NCI-H2107 treated with DMSO at 0.1 percent for 48 hours (cell line): ENCODE measurements around the gene LRP1B.
"Not testable (repeated sequence)": the region's sequence is repeated elsewhere in the genome, so short reads cannot be mapped to it uniquely, and the experiment has no call there.

Experiments
- DNase-seq: peaks from one replicate; lab custom pipeline; 2025; ENCODE audit not compliant: unreplicated experiment; lab: John Stamatoyannopoulos, UW

LRP1B gene

GRCh38 chr2:142104134-142104758 is 26.6 kb downstream of the LRP1B start:
- DNase-seq, result no peak

- no peak for DNase-seq
These were observed 29.8 kb downstream of the LRP1B start for GRCh38 chr2:142100970-142101369.

DNA sequence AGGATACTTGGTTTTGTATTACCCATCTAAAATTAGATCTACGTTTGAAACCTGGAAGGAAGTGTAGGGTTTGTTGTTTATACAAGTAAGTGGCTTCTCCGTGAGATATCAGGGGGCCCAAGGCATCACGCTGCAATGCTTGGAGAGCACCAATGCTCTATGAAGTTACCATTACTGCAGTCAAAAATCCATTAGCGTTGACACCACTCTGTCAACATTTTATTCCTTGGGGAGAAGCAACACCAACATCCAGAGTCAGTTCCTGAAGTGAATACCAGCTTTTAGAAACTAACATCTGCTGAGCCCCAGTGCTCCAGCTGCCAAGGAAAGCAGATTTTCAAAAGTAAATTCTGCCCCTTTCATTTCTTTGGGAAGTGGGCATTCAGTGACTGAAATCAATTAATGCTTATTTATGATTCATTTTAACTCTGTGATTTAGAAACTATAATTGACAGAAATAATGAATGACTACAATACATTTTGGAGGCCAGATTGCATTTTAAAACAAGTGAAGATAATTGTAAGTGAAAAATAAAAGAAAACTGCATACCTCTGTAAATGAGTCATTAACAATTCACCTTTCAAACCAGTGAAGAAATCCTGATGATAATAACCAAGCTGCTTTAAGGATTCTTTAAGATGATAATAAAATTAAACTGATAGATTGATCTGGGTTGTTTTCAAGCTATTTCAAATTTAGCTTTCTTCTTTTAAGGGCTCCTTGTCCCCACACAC is 30.5 kb downstream of the LRP1B start:
- DNase-seq, result no peak

DNA sequence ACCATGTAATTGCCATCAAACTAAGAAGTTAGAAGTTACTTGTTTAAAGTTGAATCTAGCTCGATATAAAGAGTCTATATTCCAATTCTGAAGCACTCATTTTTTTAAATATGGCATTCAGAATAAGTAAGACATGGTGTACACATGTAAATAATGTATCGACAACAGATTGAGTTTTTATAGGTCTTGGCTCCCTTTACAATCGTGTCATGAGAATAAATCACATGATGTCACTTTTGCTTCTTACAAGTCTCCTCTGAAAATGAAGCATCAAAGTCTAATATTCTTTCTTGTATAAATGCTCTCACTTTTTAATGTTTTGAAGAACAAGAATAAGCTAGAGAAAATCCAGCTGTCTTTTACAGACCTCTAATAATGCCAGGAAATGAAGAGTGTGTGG is 33.1 kb downstream of the LRP1B start:
- DNase-seq, result no peak

DNA sequence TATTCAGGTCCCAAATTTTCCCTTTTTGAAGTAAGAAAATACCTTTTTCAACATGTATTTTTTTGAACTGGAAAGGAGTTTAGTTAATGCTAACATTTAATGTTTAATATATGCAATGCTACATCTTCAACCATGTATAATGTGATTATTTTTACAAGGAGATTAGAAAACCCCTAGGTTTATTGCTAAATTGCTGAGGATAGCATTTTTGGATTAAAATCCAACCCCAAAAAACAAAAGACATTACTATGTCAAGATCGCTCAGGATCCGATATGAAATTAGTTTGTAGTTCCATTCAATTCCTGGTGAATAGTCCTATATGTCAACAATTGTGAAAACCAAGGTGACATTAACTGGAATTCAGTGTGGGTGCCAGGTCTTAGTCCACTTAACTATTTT is 35.2 kb downstream of the LRP1B start:
- DNase-seq, result no peak

DNA sequence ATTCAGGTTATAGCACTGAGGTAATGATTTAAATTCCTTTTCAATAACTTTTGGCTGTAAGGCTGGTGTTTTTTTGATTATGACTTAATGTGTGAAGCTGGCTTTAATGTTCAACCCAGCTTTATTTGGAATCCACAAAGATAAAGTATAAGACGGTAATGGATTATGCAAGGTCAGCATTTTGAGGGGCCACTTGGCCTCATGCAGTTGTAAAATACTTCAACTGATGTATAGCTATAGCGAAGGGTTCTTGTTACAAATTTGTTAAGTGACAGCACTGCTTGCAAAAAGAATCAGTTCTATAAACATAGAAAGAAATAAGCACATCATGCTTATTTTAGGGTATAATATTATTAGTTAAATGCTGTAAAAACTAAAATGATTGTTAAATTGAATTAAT is 36.6 kb downstream of the LRP1B start:
- no peak for DNase-seq

- no peak for DNase-seq
These were observed 42.7 kb downstream of the LRP1B start for GRCh38 chr2:142088058-142088568.

GRCh38 chr2:142087585-142087984 is 43.2 kb downstream of the LRP1B start:
- DNase-seq, result not testable (repeated sequence)

- no peak for DNase-seq
These were observed 48.4 kb downstream of the LRP1B start for GRCh38 chr2:142082368-142082767.

- DNase-seq, result no peak
These were observed 54.5 kb downstream of the LRP1B start for GRCh38 chr2:142076317-142076716.

DNA sequence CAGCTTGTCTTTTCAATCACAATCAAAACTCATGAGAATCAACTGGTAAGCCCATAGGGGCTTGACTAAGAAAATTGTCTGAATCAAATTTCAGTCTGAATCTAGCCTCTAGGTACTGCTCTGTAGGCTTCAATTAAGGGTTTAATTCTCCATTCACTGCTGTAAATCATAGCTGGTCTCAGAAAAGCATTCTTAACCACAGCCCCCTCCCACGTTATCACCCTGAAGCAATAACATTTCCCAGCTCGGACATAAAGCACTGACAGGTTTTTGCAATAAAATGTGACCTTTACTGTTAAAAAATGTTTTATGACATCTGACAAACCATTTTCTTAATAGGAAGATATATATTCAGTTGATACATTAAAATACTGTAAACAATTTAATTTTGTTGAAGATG is 55.0 kb downstream of the LRP1B start:
- no peak for DNase-seq

DNA sequence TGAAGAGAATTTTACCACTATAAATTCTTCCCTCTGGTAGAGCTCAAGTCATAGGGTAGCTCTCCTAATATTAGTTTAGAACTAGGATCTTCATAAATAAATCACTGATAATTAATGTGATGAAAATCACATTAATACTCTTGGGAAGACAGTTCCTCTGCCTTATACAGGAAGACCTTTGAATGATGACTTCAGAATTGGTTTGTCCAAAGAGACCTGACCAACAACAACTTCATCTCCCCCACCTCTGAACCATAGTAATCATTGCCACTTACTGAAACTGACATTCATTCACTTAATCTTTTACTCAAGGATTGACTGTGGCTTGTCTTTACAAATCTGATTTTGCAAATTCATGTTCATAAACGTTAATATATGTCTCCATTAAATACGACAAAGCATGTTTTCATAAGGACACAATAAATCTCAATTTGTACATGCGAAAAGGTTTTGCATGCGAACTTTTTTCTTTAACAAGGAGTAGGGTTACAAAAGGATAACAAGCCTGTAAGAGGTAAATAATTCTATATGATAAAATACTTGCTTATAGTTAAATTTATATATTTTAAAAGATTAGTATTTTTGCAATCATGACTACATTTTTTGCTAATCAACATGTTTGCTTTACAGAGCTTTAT is 61.4 kb downstream of the LRP1B start:
- no peak for DNase-seq

GRCh38 chr2:142065700-142066099 is 65.1 kb downstream of the LRP1B start:
- no peak for DNase-seq

DNA sequence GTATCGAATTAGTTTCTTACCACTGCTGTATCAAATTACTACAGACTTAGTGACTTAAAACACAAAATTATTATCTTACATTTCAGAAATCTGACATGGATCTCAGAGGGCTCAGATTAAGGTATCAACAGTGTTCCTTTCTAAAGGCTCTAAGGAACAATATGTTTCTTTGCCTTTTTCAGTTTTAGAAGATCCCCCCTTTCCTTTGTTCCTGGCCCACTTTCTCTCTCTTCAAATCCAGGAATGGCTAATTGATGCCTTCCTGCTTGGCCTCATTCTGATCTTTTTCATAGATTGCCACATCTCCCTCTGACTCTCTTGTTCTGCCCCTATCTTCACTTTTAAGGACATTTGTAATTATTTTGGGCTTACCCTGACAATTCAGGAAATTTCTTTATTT is 65.7 kb downstream of the LRP1B start:
- DNase-seq, result no peak

DNA sequence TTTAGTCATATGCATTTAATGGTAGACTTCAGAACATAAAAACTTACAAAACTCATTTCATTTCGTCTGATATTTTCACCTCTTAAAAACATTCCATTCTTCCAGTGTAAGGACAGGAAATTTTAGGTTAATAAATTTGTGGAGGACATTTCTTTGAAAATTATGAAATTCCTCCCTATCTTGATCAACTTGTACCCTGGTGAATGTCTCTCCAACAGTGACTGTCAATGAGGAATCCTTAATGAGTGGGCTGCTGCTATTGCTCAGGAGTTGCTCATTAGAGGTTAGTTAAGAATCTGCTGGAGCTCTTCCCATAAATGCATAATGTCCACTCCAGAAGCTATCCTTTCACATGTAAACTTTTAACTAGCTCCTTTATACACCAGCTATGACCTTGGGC is 69.1 kb downstream of the LRP1B start:
- DNase-seq, result no peak

DNA sequence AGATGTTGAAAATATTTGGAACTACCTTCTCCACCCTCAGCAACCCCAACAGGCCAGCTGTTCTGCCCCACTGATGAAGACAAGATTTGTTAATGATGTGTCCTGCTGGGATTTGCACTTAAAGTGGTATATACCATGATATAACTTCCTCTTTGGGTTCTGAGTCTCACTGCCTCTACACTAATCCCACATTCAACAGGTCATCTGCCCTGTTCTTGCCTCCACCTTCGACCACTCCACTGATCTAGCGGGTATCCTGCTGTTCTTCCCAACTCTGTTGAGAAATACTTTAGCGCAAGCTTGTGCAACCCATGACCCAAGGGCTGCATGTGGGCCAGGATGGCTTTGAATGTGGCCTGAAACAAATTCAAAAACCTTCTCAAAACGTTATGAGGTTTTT is 72.7 kb downstream of the LRP1B start:
- DNase-seq, result no peak

DNA sequence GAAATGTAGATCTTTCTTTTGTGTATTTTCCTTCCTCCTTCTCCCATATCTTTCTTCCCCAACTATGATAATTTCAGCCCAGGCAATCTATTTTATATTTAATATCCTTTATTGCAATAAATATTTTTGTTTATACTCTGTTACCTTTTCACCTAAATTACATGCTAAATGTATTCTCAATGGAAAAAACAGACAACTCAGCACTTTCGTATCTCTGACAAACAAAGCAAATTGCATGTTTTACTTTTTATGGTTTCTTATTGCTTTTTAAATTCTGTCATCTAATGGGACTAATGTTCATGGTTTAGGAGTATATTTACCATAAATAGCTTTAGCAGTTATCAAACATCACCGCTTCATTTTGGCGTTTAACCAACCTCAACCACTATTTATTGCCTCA is 74.0 kb downstream of the LRP1B start:
- no peak for DNase-seq

DNA sequence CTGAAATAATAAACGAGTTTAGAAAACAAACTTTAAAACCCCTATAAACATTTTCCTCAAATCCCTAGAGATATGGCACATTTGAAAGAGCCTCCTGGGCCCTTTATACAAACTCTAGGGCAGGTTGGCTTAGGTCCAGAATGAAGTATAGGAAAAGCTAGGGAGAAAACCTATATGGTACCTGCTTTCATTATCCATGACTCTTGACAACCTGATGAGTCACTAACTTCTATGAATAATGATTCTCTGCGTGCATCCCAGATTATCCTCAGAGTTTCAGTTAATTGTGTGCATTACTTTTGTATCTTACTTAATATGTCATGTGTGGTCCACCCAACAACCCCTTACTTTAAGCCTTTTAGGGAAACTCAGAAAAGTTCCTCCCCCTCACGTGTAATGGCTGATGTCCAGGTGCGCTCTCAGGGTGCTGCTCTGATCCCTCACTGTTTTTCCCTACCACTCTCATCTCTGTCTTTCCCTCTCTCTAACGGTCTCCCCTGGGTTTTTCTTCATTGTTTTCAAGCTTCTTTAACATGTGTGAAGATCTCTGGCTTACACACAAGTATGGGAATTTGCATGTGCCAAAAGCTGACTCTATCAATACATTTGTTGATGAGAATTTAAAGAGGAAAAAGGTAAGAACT is 78.5 kb downstream of the LRP1B start:
- no peak for DNase-seq

DNA sequence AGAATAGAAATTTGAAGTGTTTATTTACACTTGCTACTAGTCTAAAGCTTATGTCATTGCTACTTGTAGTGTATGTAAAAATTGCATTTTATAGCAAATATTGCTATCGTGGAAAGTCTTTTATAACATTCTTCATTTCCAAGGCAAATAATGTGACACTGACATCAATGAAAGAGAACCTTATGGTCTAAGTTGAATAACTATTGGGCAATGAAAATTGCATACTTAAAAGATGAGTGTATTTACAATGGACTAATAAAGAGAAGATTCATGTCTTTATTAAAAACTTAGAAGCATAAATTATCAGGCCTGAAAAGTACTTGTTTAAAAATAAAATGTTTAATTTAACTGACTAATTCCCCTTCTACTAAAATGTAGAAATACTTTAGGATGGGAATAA is 82.2 kb downstream of the LRP1B start:
- no peak for DNase-seq

DNA sequence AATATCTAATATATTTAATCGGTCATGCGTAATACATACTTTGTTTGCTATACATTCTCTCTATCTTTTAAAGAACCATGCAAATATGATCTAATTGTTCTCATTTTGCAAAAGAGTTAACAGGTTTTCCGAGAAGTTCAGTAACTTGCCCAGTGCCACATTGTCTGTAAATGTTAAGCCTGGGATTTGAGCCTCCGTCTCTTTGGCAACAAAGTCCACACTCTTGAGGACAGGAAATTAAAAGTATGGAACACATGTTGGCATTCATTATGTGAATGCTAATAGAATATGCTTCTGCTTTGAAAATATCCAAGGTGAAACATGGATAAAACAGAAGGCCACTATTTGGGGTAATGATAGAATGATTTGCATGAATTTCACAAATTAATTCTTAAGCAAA is 85.2 kb downstream of the LRP1B start:
- no peak for DNase-seq

DNA sequence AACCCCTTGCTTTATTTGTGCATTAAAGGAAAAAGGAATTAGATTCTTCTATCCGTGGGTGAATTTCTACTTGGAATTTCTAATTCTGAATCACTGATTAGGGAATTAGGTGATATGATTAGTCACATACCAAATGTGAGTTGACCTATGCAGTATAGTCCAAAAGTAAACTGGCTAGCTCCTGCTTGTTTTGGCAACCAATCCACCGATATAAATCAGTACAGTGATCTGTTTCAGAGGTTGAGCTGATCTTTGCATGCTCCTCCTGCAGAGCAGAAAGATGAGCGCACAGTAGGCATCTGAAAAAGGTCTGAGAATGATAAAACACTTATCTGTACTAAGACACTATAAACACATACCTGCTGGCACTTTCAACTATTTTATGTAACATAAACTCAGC is 86.6 kb downstream of the LRP1B start:
- no peak for DNase-seq
